ENCODE data around the gene PAPOLB.

- TF ChIP-seq POLR2A (IDR thresholded peaks at IDR 0.05; ENCODE audit: low read length) (no peak), CTCF (IDR thresholded peaks at IDR 0.05) (no peak)
Observed at GRCh38 chr7:4850262-4850795, 11.5 kb downstream of the PAPOLB start.

Data from A549 (cell line).